ENCODE data around the gene CACNA1D.

GRCh38 chr3:53668872-53669271 lies 174.5 kb downstream of the CACNA1D start:
- no peak for TF ChIP-seq MAX (CRISPR knock-in tag; IDR thresholded peaks at IDR 0.05)
- no peak for TF ChIP-seq SP2 (IDR thresholded peaks at IDR 0.05; ENCODE audit: extremely low read depth, low read depth, low read length, poor library complexity, severe bottlenecking)
- TF ChIP-seq SOX6 (IDR thresholded peaks at IDR 0.05), result no peak
- TF ChIP-seq POLR2AphosphoS2 (IDR thresholded peaks at IDR 0.05; ENCODE audit: low read length), result no peak
- TF ChIP-seq FIP1L1 (IDR thresholded peaks at IDR 0.05; ENCODE audit: low read depth, low read length, poor library complexity, severe bottlenecking), result no peak
- TF ChIP-seq EZH2 (IDR thresholded peaks at IDR 0.05; ENCODE audit: borderline replicate concordance, low read depth, low read length), result no peak
- TF ChIP-seq, protein P1, sequence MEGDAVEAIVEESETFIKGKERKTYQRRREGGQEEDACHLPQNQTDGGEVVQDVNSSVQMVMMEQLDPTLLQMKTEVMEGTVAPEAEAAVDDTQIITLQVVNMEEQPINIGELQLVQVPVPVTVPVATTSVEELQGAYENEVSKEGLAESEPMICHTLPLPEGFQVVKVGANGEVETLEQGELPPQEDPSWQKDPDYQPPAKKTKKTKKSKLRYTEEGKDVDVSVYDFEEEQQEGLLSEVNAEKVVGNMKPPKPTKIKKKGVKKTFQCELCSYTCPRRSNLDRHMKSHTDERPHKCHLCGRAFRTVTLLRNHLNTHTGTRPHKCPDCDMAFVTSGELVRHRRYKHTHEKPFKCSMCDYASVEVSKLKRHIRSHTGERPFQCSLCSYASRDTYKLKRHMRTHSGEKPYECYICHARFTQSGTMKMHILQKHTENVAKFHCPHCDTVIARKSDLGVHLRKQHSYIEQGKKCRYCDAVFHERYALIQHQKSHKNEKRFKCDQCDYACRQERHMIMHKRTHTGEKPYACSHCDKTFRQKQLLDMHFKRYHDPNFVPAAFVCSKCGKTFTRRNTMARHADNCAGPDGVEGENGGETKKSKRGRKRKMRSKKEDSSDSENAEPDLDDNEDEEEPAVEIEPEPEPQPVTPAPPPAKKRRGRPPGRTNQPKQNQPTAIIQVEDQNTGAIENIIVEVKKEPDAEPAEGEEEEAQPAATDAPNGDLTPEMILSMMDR (IDR thresholded peaks at IDR 0.05 in 2 of 3, conservative IDR thresholded peaks at IDR 0.05 in 1 of 3; ENCODE audit: insufficient read depth in 2 of 3, low read depth in 1 of 3, low read length in 3 of 3), result peak; percentile 2 to 32 (median 19); a peak in 2 of 6 replicates
- TF ChIP-seq ZBTB8A (IDR thresholded peaks at IDR 0.05; ENCODE audit: partially characterized antibody), result no peak
- no peak for TF ChIP-seq SIN3A (IDR thresholded peaks at IDR 0.05; ENCODE audit: borderline replicate concordance in 2 of 2, control insufficient read depth in 1 of 2, low read depth in 2 of 2, low read length in 2 of 2)
- TF ChIP-seq USF2 (CRISPR knock-in tag; IDR thresholded peaks at IDR 0.05), result no peak
- TF ChIP-seq, protein P2, sequence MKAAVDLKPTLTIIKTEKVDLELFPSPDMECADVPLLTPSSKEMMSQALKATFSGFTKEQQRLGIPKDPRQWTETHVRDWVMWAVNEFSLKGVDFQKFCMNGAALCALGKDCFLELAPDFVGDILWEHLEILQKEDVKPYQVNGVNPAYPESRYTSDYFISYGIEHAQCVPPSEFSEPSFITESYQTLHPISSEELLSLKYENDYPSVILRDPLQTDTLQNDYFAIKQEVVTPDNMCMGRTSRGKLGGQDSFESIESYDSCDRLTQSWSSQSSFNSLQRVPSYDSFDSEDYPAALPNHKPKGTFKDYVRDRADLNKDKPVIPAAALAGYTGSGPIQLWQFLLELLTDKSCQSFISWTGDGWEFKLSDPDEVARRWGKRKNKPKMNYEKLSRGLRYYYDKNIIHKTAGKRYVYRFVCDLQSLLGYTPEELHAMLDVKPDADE (conservative IDR thresholded peaks at IDR 0.05; ENCODE audit: control insufficient read depth, low read depth, low read length), result no peak
- TF ChIP-seq TAF1 (IDR thresholded peaks at IDR 0.05; ENCODE audit: control insufficient read depth, extremely low read depth, insufficient read depth, low read length, severe bottlenecking), result no peak
- TF ChIP-seq ZNF274 (IDR thresholded peaks at IDR 0.05; ENCODE audit: borderline replicate concordance, low read depth, low read length), result no peak
- no peak for TF ChIP-seq CBX5 (IDR thresholded peaks at IDR 0.05; ENCODE audit: borderline replicate concordance, low read depth)

Measured in K562 (cell line).